Measurements from ENCODE around the gene DGLUCY.
"Not testable (repeated sequence)": the region's sequence is repeated elsewhere in the genome, so short reads cannot be mapped to it uniquely, and the experiment has no call there.

DGLUCY gene

GRCh38 chr14:91197631-91198030 lies 83.8 kb downstream of the DGLUCY start:
- FAIRE-seq (no peak), DNase-seq (ENCODE audit: insufficient read length, low spot score) (no peak)
- no peak for TF ChIP-seq CTCF (IDR thresholded peaks at IDR 0.05; ENCODE audit: insufficient read depth, missing control alignments)

GRCh38 chr14:91200802-91201201 lies 86.9 kb downstream of the DGLUCY start:
- not testable (repeated sequence) for FAIRE-seq

GRCh38 chr14:91202234-91202974 lies 88.5 kb downstream of the DGLUCY start:
- TF ChIP-seq CTCF (IDR thresholded peaks at IDR 0.05; ENCODE audit: insufficient read depth, missing control alignments): no peak
- FAIRE-seq: no peak

More at GRCh38 chr14:91200802-91201201, 86.9 kb downstream of the DGLUCY start:
- not testable (repeated sequence) for DNase-seq (ENCODE audit: insufficient read length, low spot score)

GRCh38 chr14:91204657-91205056 lies 90.8 kb downstream of the DGLUCY start:
- no peak for FAIRE-seq
- no peak for DNase-seq (ENCODE audit: insufficient read length, low spot score)
- TF ChIP-seq CTCF (IDR thresholded peaks at IDR 0.05; ENCODE audit: insufficient read depth, missing control alignments): no peak

More at GRCh38 chr14:91202234-91202974, 88.5 kb downstream of the DGLUCY start:
- no peak for DNase-seq (ENCODE audit: insufficient read length, low spot score)

GRCh38 chr14:91205459-91205858 lies 91.6 kb downstream of the DGLUCY start:
- FAIRE-seq (no peak), DNase-seq (ENCODE audit: insufficient read length, low spot score) (no peak)
- no peak for TF ChIP-seq CTCF (IDR thresholded peaks at IDR 0.05; ENCODE audit: insufficient read depth, missing control alignments)

- DNase-seq (ENCODE audit: insufficient read length, low spot score): no peak
- TF ChIP-seq CTCF (IDR thresholded peaks at IDR 0.05; ENCODE audit: insufficient read depth, missing control alignments): no peak
- no peak for FAIRE-seq
Measured at GRCh38 chr14:91207008-91207407, 93.1 kb downstream of the DGLUCY start.

- DNase-seq (ENCODE audit: insufficient read length, low spot score) (no peak), FAIRE-seq (no peak)
- TF ChIP-seq CTCF (IDR thresholded peaks at IDR 0.05; ENCODE audit: insufficient read depth, missing control alignments): no peak
Measured at GRCh38 chr14:91211017-91211416, 97.1 kb downstream of the DGLUCY start.

Measured in D721Med (cell line).